Kidney (tissue), 14 donors: Measurements from ENCODE around the gene PICALM. TPM values are rescaled to one million over a fixed set of nuclear protein-coding genes. Genes with fewer than 3 reads are reported as not detected.

Source experiments
- DNase-seq, 5 donors: peaks; one replicate each; pipeline ENCODE4 v3.0.0-alpha.2; 2013 to 2020
- FAIRE-seq: peaks from 2 replicates; lab custom pipeline; 2012; peaks lifted over from hg19 to GRCh38; lab: Jason Lieb, UNC
- H3K27ac ChIP-seq, 2 donors: one replicate each; pipeline ENCODE4 v1.7.0; 2013; ENCODE audit warnings: low read depth in 2 of 2, low read length in 2 of 2, inconsistent platforms in 1 of 2
- H3K27me3 ChIP-seq: one replicate; pipeline ENCODE4 v1.7.1; 2013; ENCODE audit warnings: low read length, inconsistent platforms; ENCODE audit not compliant: control insufficient read depth, insufficient read depth
- H3K36me3 ChIP-seq, 3 donors: one replicate each; pipeline versions ENCODE4 v1.7.0 to v1.7.1; 2013; ENCODE audit warnings: low read length in 3 of 3, control low read depth in 1 of 3, inconsistent platforms in 1 of 3; ENCODE audit not compliant: insufficient read depth in 3 of 3, control insufficient read depth in 2 of 3
- H3K4me1 ChIP-seq, 3 donors: one replicate each; pipeline versions ENCODE4 v1.7.0 to v1.7.1; 2013; ENCODE audit warnings: low read length in 3 of 3, inconsistent platforms in 1 of 3, low read depth in 1 of 3; ENCODE audit not compliant: control insufficient read depth in 2 of 3, insufficient read depth in 2 of 3
- H3K4me3 ChIP-seq, 3 donors: one replicate each; pipeline versions ENCODE4 v1.7.0 to v1.8.1; 2013; ENCODE audit warnings: low read length in 3 of 3, control low read depth in 1 of 3, inconsistent platforms in 1 of 3
- H3K9ac ChIP-seq, 3 donors: one replicate each; pipeline versions ENCODE4 v1.7.0 to v1.7.1; 2013; ENCODE audit warnings: low read length in 3 of 3, control low read depth in 1 of 3, inconsistent platforms in 1 of 3
- H3K9me3 ChIP-seq, 3 donors: one replicate each; pipeline versions ENCODE4 v1.7.0 to v1.7.1; 2013; ENCODE audit warnings: low read length in 3 of 3, control low read depth in 1 of 3, inconsistent platforms in 1 of 3; ENCODE audit not compliant: control insufficient read depth in 2 of 3, insufficient read depth in 1 of 3
- CTCF ChIP-seq: IDR thresholded peaks from 3 replicates; pipeline ENCODE4 v1.5.1; 2012; ENCODE audit warnings: mild to moderate bottlenecking, moderate library complexity, borderline replicate concordance; ENCODE audit not compliant: insufficient read depth; ENCODE audit errors: extremely low read depth
- intact Hi-C: fragments of 100-400 bp; cut with DNase I; formaldehyde crosslinking; loops from one replicate; pipeline ENCODE4 v1.11.1; 2022
- polyA plus RNA-seq: library from polyadenylated mRNA; stranded (reverse); fragments of 350-450 nt; fragmentation: Illumina TruSeq; extraction: RNeasy Lipid Tissue Mini Kit (QIAGEN cat#74804); gene quantifications from one replicate; pipeline ENCODE4 v1.2.3, GENCODE V29; 2014; ENCODE audit warnings: low read depth, low replicate concordance; ENCODE audit not compliant: insufficient read depth
- total RNA-seq: library from RNA; stranded (reverse); fragmentation: NEBNext Ultra II Directional; extraction: Animal tissue kit (Norgen Biotek cat#: 25700); gene quantifications from one replicate; pipeline ENCODE4 v1.2.1, GENCODE V29; 2021
- donor health status: control.
- donor health status: control.
- donor health status: control.
- donor health status: control.
- donor health status: control.
- donor health status: DM: yes; HTN: yes; CAD: no.
- donor health status: Normal renal cell carcinoma (clear cell type).

PICALM gene
- total and polyA plus RNA-seq, 2 donors from 2014 or later = 118 to 244 TPM

GRCh38 chr11:86047275-86047991 lies 21.5 kb downstream of the PICALM start:
- H3K36me3 ChIP-seq = no peaks in the 10 kb centered on the region
- no peak overlapping the region for H3K9ac ChIP-seq
- FAIRE-seq = no peak
- no peak for DNase-seq
- no peak overlapping the region for H3K4me3 ChIP-seq
- H3K9me3 ChIP-seq = no peaks in the 10 kb centered on the region
- intact Hi-C loops = no loop called here
- H3K4me1 ChIP-seq = peaks cover 0 to 30% (median 23%) of the 10 kb centered on the region in 3 donors
- no peaks in the 10 kb centered on the region for H3K27me3 ChIP-seq
- no peak overlapping the region for H3K27ac ChIP-seq
- no peak for TF ChIP-seq CTCF

- Histone ChIP-seq H3K4me1 (peaks cover 0 to 39% (median 23%) of the 10 kb centered on the region in 3 donors), H3K9ac (no peak overlapping the region)
- no peak for FAIRE-seq
Observed at GRCh38 chr11:86046116-86046515, 22.8 kb downstream of the PICALM start.

GRCh38 chr11:86043765-86044503 lies 24.9 kb downstream of the PICALM start:
- no peaks in the 10 kb centered on the region for H3K27me3 ChIP-seq
- intact Hi-C loops = no loop called here
- no peak overlapping the region for H3K27ac ChIP-seq
- no peak overlapping the region for H3K4me3 ChIP-seq
- peak overlapping the region in 1 of 3 donors; percentile 2 for H3K9ac ChIP-seq
- H3K4me1 ChIP-seq = peaks cover 0 to 40% (median 26%) of the 10 kb centered on the region in 3 donors
- TF ChIP-seq CTCF = no peak
- H3K36me3 ChIP-seq = no peaks in the 10 kb centered on the region
- DNase-seq = no peak
- no peak for FAIRE-seq
- H3K9me3 ChIP-seq = no peaks in the 10 kb centered on the region

More at GRCh38 chr11:86046116-86046515, 22.8 kb downstream of the PICALM start:
- H3K9me3 ChIP-seq = no peaks in the 10 kb centered on the region
- TF ChIP-seq CTCF = no peak
- DNase-seq = no peak
- intact Hi-C loops = no loop called here
- no peaks in the 10 kb centered on the region for H3K36me3 ChIP-seq
- no peak overlapping the region for H3K4me3 ChIP-seq
- H3K27me3 ChIP-seq = no peaks in the 10 kb centered on the region
- H3K27ac ChIP-seq = no peak overlapping the region
